Suppressor macrophage (primary cell): ENCODE data around the gene SHISA7.

ENCODE experiments used
- DNase-seq, 4 experiments: peaks; one replicate each; pipeline ENCODE4 v3.0.0-alpha.2; 2020 to 2022

SHISA7 gene

DNA sequence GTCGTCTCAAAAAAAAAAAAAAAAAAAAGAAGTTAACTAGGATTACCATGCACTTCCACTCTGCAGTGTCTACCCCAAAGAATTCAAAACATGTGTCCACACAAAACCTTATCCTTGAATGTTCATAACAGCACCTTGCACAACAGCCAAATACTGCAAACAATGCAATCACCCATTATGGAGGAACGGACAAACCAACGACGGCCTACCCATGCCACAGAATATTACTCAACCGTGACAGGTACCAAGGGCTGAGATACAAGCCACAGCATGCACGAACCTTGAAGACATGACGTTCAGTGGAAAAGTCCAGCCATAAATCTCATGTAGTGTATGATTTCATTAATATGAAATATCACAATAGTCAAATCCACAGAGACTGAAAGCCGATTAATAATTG is 3.0 kb upstream of the SHISA7 start:
- no peak for DNase-seq

- no peak for DNase-seq
Measured at GRCh38 chr19:55444646-55445045, 1.5 kb upstream of the SHISA7 start.

- no peak for DNase-seq
Measured at GRCh38 chr19:55443824-55444480, 852 bp upstream of the SHISA7 start.

DNA sequence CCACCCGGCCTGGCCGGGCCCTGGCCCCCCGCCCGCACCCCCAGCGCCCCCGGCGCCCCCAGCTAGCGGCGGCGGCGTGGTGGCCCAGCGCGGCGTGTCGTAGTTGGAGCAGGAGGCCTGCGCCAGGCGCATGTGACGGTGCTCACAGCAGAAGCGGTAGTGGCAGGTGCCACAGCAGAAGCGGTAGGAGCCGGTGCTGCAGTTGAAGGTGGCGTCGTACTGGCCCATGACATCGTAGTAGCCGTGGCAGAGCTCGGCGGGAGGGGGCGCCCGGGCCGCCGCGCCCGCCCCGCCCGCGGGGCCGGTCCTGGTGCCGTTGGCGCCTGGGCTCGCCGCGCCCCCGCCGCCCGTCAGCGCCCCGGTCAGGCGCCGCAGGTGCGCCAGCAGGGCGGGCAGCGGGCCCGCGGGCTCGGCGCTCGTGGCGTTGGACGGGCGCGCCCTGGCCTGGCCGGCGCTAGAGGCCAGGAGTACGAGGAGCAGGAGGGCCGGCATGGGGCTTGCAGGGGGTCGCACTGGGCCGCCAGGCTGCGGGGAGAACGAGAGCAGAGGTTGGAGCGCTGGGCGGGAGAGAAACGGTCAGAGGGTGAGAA is 633 bp downstream of the SHISA7 start:
- peak in 1 of 4 experiments; percentile 22 for DNase-seq

DNA sequence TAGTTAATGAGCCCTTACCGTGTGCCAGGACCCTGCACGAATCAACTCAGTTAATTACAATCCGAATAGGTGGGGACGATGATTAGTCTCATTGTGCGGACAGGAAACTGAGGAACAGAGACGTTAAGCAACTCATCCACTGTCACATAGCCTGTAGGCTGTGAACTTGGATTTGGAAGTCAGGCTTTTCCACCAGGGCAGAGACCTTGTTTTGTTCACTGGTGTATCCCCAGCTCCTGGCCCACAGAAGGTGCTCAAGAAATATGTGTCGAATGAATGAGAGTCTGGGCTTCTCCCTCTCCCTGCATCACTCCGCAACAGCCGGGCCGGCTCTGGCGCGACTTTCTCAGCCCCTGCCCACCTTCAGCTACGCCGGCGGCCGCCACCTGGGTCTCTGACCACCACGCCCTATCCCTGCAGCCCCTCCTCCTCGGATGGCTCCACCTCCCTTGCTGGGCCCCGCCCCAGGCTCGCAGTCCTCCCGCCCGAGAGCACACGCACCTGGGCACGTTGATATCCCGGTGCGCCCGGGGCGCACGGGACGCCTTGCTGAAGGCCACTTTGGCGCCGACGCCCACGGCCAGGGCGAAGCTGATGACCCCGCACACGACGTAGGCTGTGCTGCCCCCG is 1.3 kb downstream of the SHISA7 start:
- DNase-seq, result no peak

DNA sequence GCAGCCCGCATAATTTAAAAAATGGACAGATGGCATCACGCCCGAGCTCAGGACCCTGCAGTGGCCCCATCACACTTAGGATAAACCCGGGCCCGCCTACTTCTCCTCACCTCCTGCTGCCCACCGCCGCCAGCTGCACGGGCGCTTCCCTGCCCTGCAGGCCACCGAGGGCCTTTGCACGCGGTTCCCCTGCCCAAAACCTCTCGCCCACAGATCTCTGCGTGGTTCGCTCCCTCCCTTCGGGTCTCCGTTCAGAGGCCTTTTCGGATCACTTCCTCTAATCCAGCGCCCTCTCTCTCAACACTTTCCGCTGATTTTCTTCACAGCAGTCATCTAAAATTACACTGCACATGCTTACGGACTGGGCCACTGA is 1.8 kb downstream of the SHISA7 start:
- DNase-seq, result peak; percentile 55 to 77 (median 72)

GRCh38 chr19:55440411-55441105 is 2.5 kb downstream of the SHISA7 start:
- peak in 2 of 4 experiments; percentile 28 to 31 for DNase-seq

GRCh38 chr19:55439052-55439451 is 4.0 kb downstream of the SHISA7 start:
- DNase-seq, result no peak

GRCh38 chr19:55437410-55437809 is 5.7 kb downstream of the SHISA7 start:
- DNase-seq, result peak; percentile 53 to 76 (median 70)

DNA sequence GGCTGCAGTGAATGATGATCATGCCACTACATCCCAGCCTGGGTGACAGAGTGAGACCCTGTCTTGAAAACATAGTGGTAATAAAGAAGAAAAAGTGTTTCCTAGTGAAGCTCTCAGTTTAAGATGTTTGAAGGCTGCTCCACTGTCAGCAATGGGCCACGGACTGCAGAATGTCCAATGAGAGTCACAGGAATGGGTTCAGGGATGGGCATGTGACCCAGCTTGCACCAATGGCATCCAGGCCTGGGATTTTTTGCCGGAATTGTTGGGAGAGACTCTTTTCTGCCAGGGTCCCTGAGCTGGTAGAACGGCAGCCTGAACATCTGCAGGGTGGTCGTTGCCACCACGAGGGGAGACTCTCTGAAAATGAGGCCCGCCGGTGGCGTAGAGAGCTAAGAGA is 6.3 kb downstream of the SHISA7 start:
- no peak for DNase-seq

DNA sequence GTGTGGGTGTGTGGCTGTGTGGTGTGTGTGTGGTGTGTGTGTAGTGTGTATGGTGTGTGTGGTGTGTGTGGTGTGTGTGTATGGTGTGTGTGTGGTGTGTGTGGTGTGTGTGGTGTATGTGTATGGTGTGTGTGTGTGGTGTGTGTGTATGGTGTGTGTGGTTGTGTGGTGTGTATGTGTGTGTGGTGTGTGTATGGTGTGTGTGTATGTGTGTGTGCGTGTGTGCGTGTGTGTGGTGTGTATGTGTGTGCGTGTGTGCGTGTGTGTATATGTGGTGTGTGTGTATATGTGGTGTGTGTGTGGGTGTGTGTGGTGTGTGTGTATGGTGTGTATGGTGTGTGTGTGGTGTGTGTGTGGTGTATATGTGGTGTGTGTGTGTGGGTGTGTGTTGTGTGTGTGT is 8.1 kb downstream of the SHISA7 start:
- no peak for DNase-seq

GRCh38 chr19:55434356-55434919 is 8.7 kb downstream of the SHISA7 start:
- no peak for DNase-seq

DNA sequence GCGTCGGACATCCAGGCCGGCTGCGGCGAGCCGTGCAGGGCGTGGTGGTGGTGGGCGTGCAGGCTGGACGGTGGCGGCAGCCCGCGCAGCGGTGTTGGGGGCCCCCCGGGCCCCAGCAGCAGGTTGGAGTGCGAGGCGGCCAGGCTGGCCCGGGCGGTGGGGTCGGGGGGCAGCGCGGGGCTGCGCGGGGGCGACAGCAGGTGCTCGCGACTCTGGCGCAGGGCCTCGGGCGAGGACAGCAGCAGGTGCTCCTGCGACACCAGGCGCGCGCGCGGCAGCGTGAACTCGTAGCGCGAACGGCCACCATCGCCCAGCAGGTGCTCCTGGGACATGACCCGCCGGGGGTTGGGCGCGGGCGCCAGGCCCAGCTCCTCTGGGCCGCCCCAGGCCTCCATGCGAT is 9.8 kb downstream of the SHISA7 start:
- no peak for DNase-seq

- DNase-seq, result no peak
Measured at GRCh38 chr19:55432241-55432959, 10.7 kb downstream of the SHISA7 start.

DNA sequence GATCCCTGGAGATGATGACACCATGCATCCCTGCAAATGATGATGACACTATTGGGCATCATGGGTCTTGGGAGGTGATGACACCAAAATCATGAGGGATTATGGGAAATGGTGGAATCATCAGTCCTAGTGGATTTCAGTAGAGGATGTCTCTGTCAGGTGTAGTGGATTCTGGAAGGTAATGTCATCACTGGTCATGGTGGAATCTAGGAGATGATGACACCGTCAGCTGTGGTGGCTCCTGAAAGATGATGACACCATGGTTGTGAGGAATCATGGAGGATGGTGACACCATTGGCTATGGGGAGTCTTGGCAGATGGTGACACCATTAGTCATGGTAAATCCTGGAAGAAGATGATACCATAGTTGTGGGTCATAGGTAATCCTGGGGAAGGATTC is 11.9 kb downstream of the SHISA7 start:
- DNase-seq, result no peak

GRCh38 chr19:55426042-55426441 is 17.1 kb downstream of the SHISA7 start:
- no peak for DNase-seq

DNA sequence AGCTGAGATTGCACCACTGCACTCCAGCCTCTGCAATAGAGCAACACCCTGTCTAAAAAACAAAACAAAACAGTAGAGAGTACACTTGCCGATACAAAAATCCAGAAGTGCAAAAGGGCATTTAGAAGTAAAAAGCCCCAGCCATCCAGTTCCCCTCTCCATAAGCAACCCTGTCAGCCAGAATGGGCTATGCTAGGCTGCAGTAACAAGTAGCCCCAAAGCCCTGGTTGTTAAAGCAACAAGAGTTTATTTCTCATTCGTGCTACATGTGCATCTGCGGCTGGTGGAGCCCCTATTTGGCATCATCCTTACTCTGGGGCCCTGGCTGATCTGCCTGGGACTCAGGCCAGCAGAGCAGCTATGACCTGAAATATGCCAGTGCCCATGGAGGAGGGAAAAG is 18.6 kb downstream of the SHISA7 start:
- DNase-seq, result no peak

GRCh38 chr19:55423225-55424005 is 19.7 kb downstream of the SHISA7 start:
- no peak for DNase-seq

DNA sequence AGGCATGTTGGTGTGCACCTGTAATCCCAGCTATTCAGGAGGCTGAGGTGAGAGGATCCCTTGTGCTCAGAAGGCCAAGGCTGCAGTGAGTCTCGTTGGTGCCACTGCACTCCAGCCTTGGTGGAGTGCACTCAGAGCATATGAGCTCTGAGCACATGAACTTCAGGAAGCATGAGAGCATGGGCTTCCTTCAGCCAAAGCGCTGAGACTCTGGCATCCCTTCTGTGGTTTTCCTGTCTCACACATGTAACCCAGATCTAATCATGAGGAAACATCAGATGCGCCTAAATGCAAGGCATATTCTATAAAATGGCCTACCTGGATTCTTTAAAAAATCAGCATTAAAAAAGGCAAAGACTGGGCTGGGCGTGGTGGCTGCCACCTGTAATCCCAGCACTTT is 21.8 kb downstream of the SHISA7 start:
- peak in 1 of 4 experiments; percentile 28 for DNase-seq

GRCh38 chr19:55419624-55420236 is 23.4 kb downstream of the SHISA7 start:
- DNase-seq, result no peak

DNA sequence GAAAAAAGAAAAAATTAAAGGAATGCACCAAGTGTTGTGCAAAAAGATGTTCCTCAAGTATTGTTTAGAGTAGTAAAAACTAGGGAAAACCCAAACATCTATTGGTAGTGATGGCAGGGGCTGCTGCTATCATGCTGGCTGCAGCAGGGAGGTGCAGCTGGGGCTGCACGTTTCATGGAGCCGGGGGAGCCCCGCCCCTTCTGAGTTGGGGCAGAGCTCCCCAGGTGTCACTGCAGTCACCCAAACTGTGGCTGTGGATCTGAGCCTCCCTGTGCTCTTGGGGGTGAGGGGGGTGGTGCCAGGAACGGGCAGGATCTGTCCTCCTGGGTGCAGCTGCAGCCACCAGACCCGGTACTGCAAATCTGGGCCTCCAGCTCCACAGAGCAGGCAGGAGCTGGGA is 24.0 kb downstream of the SHISA7 start:
- DNase-seq, result no peak
